Osteocyte (in vitro differentiated cells): ENCODE data around the gene TMEM108. TPM values are rescaled to one million over a fixed set of nuclear protein-coding genes. Genes with fewer than 3 reads are reported as not detected.

Source experiments
- DNase-seq: peaks from one replicate; pipeline ENCODE4 v3.0.0; 2021; ENCODE audit warnings: mixed read lengths; ENCODE audit not compliant: unreplicated experiment; ENCODE audit errors: extremely low spot score
- H3K27ac Mint-ChIP-seq: one replicate; pipeline ENCODE4 v1.8.0; 2021; ENCODE audit warnings: mild to moderate bottlenecking, mixed read lengths; ENCODE audit not compliant: unreplicated experiment
- H3K27me3 Mint-ChIP-seq: one replicate; pipeline ENCODE4 v1.8.0; 2021; ENCODE audit warnings: mixed read lengths; ENCODE audit not compliant: unreplicated experiment
- H3K36me3 Mint-ChIP-seq: one replicate; pipeline ENCODE4 v1.8.0; 2021; ENCODE audit warnings: mixed read lengths; ENCODE audit not compliant: unreplicated experiment
- H3K4me1 Mint-ChIP-seq: one replicate; pipeline ENCODE4 v1.8.0; 2021; ENCODE audit warnings: mixed read lengths; ENCODE audit not compliant: unreplicated experiment
- H3K4me3 Mint-ChIP-seq: one replicate; pipeline ENCODE4 v1.8.0; 2021; ENCODE audit warnings: mild to moderate bottlenecking, moderate library complexity, mixed read lengths; ENCODE audit not compliant: unreplicated experiment
- H3K9me3 Mint-ChIP-seq: one replicate; pipeline ENCODE4 v1.8.0; 2021; ENCODE audit warnings: mixed read lengths; ENCODE audit not compliant: unreplicated experiment
- total RNA-seq: library from RNA; stranded (reverse); gene quantifications from 2 replicates; pipeline ENCODE4 v1.2.1, GENCODE V29; 2021
- TF ChIP-seq, protein P1 (sequence below): fragments of 200-600 bp; sonication (generic); IDR thresholded peaks from 2 replicates; pipeline ENCODE4 v1.5.0; 2021; ENCODE audit warnings: antibody characterized with exemption, mild to moderate bottlenecking, moderate library complexity

TMEM108 gene
- total RNA-seq, 1 donor from 2014 or later = 3.7 TPM

DNA sequence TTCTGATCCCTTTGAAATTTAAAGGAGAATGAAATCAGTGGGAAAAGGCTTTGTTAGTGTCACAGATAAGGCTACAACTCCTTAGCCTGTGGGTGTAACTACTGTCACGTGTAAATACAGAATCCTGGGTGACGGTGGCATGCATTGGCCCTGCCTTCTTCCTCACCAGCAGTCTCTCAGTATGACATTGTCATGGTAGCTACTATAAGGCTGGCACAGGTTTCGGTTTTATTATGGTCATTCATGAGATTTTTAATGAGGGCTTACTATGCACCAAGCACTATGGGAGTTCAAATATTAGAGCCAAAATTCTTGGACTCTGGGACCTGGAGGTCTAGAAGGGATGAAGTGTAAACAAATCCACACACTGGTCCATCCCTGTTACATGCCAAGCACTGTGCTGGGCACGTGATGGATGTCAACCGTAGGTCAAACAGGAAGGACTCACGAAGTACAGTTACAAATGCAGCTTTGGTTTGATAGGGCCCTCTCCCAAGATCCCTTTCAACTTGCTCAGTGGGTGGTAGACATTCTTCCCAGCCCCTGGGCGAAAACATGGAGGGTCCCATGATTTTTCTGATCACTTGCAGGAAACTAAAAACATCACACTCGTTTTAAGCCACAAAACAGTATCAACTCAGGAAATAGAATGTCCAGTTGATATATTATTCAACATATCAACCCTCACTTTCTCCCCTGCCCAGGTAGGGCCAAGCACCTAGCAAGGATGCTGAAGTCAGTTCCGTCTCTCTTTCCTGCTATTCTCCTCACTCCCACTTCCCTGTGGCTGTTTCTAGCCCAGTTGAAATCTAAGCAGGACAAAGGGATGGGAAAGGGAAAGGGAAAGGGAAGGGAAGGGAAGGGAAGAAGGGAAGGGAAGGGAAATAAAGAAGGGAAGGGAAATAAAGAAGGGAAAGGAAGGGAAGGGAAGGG, 387.0 kb downstream of the TMEM108 start:
- peaks cover 17% of the 10 kb centered on the region for H3K4me1 Mint-ChIP-seq
- H3K27ac Mint-ChIP-seq = no peak overlapping the region
- no peak overlapping the region for H3K4me3 Mint-ChIP-seq
- TF ChIP-seq, protein P1, sequence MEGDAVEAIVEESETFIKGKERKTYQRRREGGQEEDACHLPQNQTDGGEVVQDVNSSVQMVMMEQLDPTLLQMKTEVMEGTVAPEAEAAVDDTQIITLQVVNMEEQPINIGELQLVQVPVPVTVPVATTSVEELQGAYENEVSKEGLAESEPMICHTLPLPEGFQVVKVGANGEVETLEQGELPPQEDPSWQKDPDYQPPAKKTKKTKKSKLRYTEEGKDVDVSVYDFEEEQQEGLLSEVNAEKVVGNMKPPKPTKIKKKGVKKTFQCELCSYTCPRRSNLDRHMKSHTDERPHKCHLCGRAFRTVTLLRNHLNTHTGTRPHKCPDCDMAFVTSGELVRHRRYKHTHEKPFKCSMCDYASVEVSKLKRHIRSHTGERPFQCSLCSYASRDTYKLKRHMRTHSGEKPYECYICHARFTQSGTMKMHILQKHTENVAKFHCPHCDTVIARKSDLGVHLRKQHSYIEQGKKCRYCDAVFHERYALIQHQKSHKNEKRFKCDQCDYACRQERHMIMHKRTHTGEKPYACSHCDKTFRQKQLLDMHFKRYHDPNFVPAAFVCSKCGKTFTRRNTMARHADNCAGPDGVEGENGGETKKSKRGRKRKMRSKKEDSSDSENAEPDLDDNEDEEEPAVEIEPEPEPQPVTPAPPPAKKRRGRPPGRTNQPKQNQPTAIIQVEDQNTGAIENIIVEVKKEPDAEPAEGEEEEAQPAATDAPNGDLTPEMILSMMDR = no peak
- DNase-seq = no peak
- no peaks in the 10 kb centered on the region for H3K9me3 Mint-ChIP-seq
- no peaks in the 10 kb centered on the region for H3K27me3 Mint-ChIP-seq
- no peaks in the 10 kb centered on the region for H3K36me3 Mint-ChIP-seq

DNA sequence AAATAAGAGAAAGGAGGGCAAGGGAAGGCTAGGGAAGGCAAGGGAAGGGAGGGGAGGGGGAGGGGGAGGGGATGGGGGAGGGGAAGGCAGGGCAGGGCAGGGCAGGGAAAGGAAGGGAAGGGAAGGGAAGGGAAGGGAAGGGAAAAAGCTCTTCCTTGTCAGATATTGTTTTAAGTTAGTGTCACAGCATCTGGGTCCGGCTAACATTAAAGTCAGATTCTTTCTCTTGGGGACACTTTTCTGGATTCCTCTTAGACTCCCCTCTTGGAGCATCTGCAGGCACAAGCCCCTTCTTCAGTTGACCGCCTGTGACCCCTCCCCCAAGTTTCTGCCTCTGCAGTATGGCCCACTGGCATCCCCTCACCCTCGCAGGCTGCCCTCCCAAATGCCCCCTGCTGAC, 387.7 kb downstream of the TMEM108 start:
- Mint-ChIP-seq H3K27me3 (no peaks in the 10 kb centered on the region), H3K4me3 (no peak overlapping the region), H3K9me3 (no peaks in the 10 kb centered on the region), H3K36me3 (no peaks in the 10 kb centered on the region), H3K4me1 (peaks cover 13% of the 10 kb centered on the region), H3K27ac (no peak overlapping the region)
- TF ChIP-seq, protein P1 = no peak
- DNase-seq = no peak

DNA sequence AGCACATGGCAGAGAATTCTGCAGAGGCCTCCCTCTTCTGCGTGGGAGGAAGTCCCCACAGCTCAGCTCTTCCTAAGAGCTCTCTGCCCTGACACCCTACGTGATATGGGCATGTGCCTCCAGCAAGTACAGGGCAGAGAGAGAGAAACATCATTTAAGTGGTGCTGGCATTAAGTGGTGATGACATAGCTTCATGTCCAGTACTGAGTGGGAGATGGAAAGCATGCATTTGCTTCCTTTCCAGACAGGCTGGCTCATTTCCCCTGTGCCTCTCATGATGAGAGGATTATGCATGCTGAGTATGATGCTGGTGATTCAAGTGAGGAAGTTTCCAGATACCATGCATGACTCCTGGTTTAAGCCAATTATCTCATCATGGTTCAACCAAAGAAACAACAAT, 388.5 kb downstream of the TMEM108 start:
- TF ChIP-seq, protein P1 = no peak
- Mint-ChIP-seq H3K4me1 (peaks cover 5% of the 10 kb centered on the region), H3K4me3 (no peak overlapping the region), H3K36me3 (no peaks in the 10 kb centered on the region), H3K27ac (no peak overlapping the region), H3K27me3 (no peaks in the 10 kb centered on the region), H3K9me3 (no peaks in the 10 kb centered on the region)
- DNase-seq = no peak

DNA sequence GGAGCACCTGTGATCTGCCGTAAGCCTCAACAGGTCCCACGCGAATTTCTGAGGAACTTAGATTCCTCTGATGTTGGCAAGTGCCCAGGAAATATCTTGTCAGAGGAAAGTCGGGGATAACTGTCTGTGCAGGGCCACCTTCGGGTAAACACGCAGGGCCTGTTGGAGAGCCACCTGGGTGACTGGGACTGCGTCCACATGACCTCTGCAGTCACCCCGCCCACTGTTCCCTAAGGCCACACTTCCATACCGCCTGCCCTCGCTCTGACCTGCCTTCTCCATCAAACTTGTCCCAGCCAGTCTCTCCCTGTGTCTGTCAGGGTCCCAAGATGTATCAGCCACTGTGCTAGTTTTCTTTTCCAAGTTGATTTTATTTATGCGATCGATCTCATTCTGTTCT, 390.4 kb downstream of the TMEM108 start:
- no peak for DNase-seq
- H3K4me3 Mint-ChIP-seq = no peak overlapping the region
- no peak overlapping the region for H3K27ac Mint-ChIP-seq
- peaks cover 3% of the 10 kb centered on the region for H3K4me1 Mint-ChIP-seq
- no peaks in the 10 kb centered on the region for H3K36me3 Mint-ChIP-seq
- no peaks in the 10 kb centered on the region for H3K27me3 Mint-ChIP-seq
- TF ChIP-seq, protein P1 = no peak
- no peaks in the 10 kb centered on the region for H3K9me3 Mint-ChIP-seq

DNA sequence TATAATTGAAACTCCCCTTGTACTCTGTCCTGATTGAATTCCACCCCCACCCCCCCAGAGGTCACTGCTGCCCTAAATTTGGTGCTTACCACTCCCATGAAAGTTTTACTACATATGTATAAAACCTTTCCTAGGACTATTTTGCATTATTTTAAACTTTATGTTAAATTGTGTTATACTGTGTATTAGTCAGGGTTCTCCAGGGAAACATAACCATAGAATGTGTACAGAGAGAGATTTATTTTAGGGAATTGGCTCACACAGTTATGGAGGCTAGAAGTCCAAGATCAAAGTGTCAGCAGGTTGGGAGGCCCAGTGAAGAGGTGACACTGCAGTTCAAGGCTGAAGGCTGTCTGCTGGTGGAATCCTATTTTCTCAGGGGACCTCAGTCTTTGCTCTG, 390.9 kb downstream of the TMEM108 start:
- no peaks in the 10 kb centered on the region for H3K9me3 Mint-ChIP-seq
- no peak overlapping the region for H3K4me3 Mint-ChIP-seq
- no peak overlapping the region for H3K27ac Mint-ChIP-seq
- TF ChIP-seq, protein P1 = no peak
- H3K36me3 Mint-ChIP-seq = no peaks in the 10 kb centered on the region
- DNase-seq = no peak
- no peaks in the 10 kb centered on the region for H3K27me3 Mint-ChIP-seq
- H3K4me1 Mint-ChIP-seq = no peaks in the 10 kb centered on the region
